Naive B cell (primary cell): ENCODE data around the gene MBTPS1. TPM values are rescaled to one million over a fixed set of nuclear protein-coding genes. Genes with fewer than 3 reads are reported as not detected.

ENCODE experiments used
- ATAC-seq, 2 donors: fragments of 150-1000 bp; cut with Tn5 transposase; 2 replicates each; pipeline ENCODE4 v1.10.0; 2021; ENCODE audit warnings: low read depth in 2 of 2, mild to moderate bottlenecking in 2 of 2, moderate library complexity in 2 of 2
- DNase-seq: peaks from one replicate; pipeline ENCODE4 v3.0.0; 2022
- H3K27ac Mint-ChIP-seq, 6 donors: one replicate each; pipeline ENCODE4 v1.8.0; 2020 to 2022; ENCODE audit warnings: mild to moderate bottlenecking in 6 of 6, mixed read lengths in 6 of 6, moderate library complexity in 5 of 6, inconsistent platforms in 2 of 6
- H3K27me3 Mint-ChIP-seq, 3 donors: one replicate each; pipeline ENCODE4 v1.8.0; 2021 to 2022; ENCODE audit warnings: mixed read lengths in 3 of 3, mild to moderate bottlenecking in 1 of 3
- H3K36me3 Mint-ChIP-seq, 2 donors: one replicate each; pipeline ENCODE4 v1.8.0; 2020 to 2022; ENCODE audit warnings: mixed read lengths in 2 of 2, inconsistent platforms in 1 of 2, mild to moderate bottlenecking in 1 of 2
- H3K4me1 Mint-ChIP-seq, 3 donors: one replicate each; pipeline ENCODE4 v1.8.0; 2020 to 2022; ENCODE audit warnings: mixed read lengths in 3 of 3, inconsistent platforms in 1 of 3, mild to moderate bottlenecking in 1 of 3, moderate library complexity in 1 of 3
- H3K4me3 Mint-ChIP-seq, 8 donors: one replicate each; pipeline ENCODE4 v1.8.0; 2020 to 2022; ENCODE audit warnings: mild to moderate bottlenecking in 8 of 8, mixed read lengths in 8 of 8, moderate library complexity in 8 of 8, inconsistent platforms in 2 of 8
- H3K9me3 Mint-ChIP-seq, 7 donors: one replicate each; pipeline ENCODE4 v1.8.0; 2020 to 2022; ENCODE audit warnings: mixed read lengths in 7 of 7, mild to moderate bottlenecking in 5 of 7, inconsistent platforms in 2 of 7, moderate library complexity in 1 of 7
- polyA plus RNA-seq, 6 donors: library from polyadenylated mRNA; unstranded; fragments of 300-500 nt; fragmentation: Illumina TruSeq; gene quantifications; one replicate each; pipeline ENCODE4 v1.2.3, GENCODE V29; 2021; ENCODE audit warnings: low read depth in 6 of 6

The MBTPS1 gene
- polyA plus RNA-seq, 6 donors from 2014 or later, result 37.6 to 56.5 (median 48.8) TPM

GRCh38 chr16:84105948-84106740, 10.6 kb downstream of the MBTPS1 start:
- no peaks in the 10 kb centered on the region for H3K27me3 Mint-ChIP-seq
- no peaks in the 10 kb centered on the region for H3K9me3 Mint-ChIP-seq
- no peak for DNase-seq
- peaks cover 38 to 43% (median 42%) of the 10 kb centered on the region in 3 donors for H3K4me1 Mint-ChIP-seq
- no peak for ATAC-seq
- peak overlapping the region in 1 of 8 donors; percentile 1 for H3K4me3 Mint-ChIP-seq
- H3K36me3 Mint-ChIP-seq, result peaks cover 0 to 5% of the 10 kb centered on the region in 2 donors
- peak overlapping the region in 3 of 6 donors; percentile 55 to 91 (median 80) for H3K27ac Mint-ChIP-seq

GRCh38 chr16:84105301-84105815, 11.4 kb downstream of the MBTPS1 start:
- H3K36me3 Mint-ChIP-seq, result peaks cover 0 to 5% of the 10 kb centered on the region in 2 donors
- peak overlapping the region in 4 of 6 donors; percentile 61 to 91 (median 70) for H3K27ac Mint-ChIP-seq
- DNase-seq, result no peak
- no peaks in the 10 kb centered on the region for H3K9me3 Mint-ChIP-seq
- H3K27me3 Mint-ChIP-seq, result no peaks in the 10 kb centered on the region
- H3K4me3 Mint-ChIP-seq, result no peak overlapping the region
- peaks cover 31 to 36% (median 34%) of the 10 kb centered on the region in 3 donors for H3K4me1 Mint-ChIP-seq
- no peak for ATAC-seq

DNA sequence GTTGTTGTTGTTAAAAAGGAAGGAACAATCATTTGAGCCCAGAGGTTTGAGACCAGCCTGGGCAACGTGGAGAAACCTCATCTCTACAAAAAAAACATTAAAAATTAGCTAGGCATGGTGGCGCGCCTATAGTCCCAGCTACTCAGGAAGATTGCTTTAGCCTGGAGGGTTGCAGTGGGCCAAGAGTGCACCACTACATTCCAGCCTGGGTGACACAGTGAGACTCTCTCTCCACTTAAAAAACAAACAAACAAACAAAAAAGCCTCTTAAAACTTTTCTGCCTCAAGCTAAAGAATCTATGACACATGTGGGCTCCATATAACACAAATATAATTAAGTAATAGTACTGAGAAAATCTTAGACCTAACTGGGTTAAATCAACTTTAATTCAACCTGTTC, 12.5 kb downstream of the MBTPS1 start:
- no peak overlapping the region for H3K4me3 Mint-ChIP-seq
- H3K9me3 Mint-ChIP-seq, result no peaks in the 10 kb centered on the region
- no peak for ATAC-seq
- no peak for DNase-seq
- peaks cover 0 to 5% of the 10 kb centered on the region in 2 donors for H3K36me3 Mint-ChIP-seq
- peaks cover 31 to 34% (median 34%) of the 10 kb centered on the region in 3 donors for H3K4me1 Mint-ChIP-seq
- no peaks in the 10 kb centered on the region for H3K27me3 Mint-ChIP-seq
- no peak overlapping the region for H3K27ac Mint-ChIP-seq

DNA sequence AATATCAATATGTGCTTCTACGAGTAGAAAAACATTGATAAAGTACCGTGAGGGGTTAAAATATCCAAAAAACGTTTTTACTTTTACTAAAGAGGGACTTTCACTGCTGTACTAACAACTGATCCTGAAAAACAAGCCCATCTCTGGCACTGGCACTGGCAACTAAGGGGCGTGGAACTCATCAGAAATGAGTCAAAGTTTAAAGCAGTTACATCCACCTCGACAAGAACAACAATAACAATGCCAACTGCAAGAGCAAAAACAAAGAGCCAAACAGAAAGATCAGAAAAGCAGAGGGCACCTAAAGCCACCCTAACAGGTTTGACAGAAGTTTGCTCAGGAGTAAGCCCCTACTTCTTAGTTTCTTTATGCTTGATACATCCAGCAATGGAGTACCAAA, 13.1 kb downstream of the MBTPS1 start:
- no peak overlapping the region for H3K4me3 Mint-ChIP-seq
- H3K9me3 Mint-ChIP-seq, result no peaks in the 10 kb centered on the region
- peaks cover 0 to 5% of the 10 kb centered on the region in 2 donors for H3K36me3 Mint-ChIP-seq
- DNase-seq (no peak), ATAC-seq (no peak)
- H3K4me1 Mint-ChIP-seq, result peaks cover 28 to 32% (median 31%) of the 10 kb centered on the region in 3 donors
- no peak overlapping the region for H3K27ac Mint-ChIP-seq
- H3K27me3 Mint-ChIP-seq, result no peaks in the 10 kb centered on the region

GRCh38 chr16:84098939-84099338, 17.8 kb downstream of the MBTPS1 start:
- no peak overlapping the region for H3K4me3 Mint-ChIP-seq
- H3K36me3 Mint-ChIP-seq, result peaks cover 13 to 24% of the 10 kb centered on the region in 2 donors
- no peaks in the 10 kb centered on the region for H3K9me3 Mint-ChIP-seq
- peaks cover 5 to 7% (median 6%) of the 10 kb centered on the region in 3 donors for H3K4me1 Mint-ChIP-seq
- H3K27me3 Mint-ChIP-seq, result no peaks in the 10 kb centered on the region
- H3K27ac Mint-ChIP-seq, result no peak overlapping the region
- no peak for ATAC-seq
- DNase-seq, result no peak

DNA sequence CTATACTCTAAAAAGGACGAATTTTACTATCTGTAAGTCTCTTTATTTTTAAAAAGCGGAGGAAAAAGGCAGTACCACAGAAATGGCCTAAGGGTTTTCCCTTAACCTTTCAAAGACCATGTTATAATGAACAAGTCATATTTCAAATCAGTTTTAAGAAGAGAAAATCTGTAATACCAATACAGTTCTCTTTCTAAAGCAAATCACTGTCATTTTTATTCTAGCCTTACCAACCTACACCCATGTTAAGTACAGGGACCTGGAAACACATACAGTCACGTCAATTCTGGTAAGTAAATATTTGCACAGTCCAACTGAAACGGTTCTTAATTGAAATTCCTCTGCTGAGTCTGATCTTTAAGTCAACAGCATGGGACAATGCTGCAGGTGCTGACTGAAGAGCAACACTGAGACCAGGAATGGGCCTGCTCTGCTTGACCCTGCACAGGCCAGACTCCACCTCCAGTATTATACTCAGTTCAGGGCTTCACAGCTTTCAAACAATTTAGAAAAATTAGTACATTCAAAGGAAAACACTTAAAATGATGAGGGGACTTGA, 20.2 kb downstream of the MBTPS1 start:
- no peaks in the 10 kb centered on the region for H3K27me3 Mint-ChIP-seq
- ATAC-seq, result no peak
- no peak overlapping the region for H3K4me3 Mint-ChIP-seq
- no peaks in the 10 kb centered on the region for H3K9me3 Mint-ChIP-seq
- H3K36me3 Mint-ChIP-seq, result peaks cover 33 to 38% of the 10 kb centered on the region in 2 donors
- peaks cover 0 to 4% (median 0%) of the 10 kb centered on the region in 3 donors for H3K4me1 Mint-ChIP-seq
- no peak for DNase-seq
- no peak overlapping the region for H3K27ac Mint-ChIP-seq

GRCh38 chr16:84095466-84095865, 21.3 kb downstream of the MBTPS1 start:
- peak overlapping the region in 1 of 8 donors; percentile 44 for H3K4me3 Mint-ChIP-seq
- no peak for ATAC-seq
- H3K36me3 Mint-ChIP-seq, result peaks cover 40 to 44% of the 10 kb centered on the region in 2 donors
- H3K27ac Mint-ChIP-seq, result peak overlapping the region in 1 of 6 donors; percentile 22
- no peak for DNase-seq
- no peaks in the 10 kb centered on the region for H3K27me3 Mint-ChIP-seq
- H3K4me1 Mint-ChIP-seq, result peaks cover 0 to 4% (median 0%) of the 10 kb centered on the region in 3 donors
- no peaks in the 10 kb centered on the region for H3K9me3 Mint-ChIP-seq

DNA sequence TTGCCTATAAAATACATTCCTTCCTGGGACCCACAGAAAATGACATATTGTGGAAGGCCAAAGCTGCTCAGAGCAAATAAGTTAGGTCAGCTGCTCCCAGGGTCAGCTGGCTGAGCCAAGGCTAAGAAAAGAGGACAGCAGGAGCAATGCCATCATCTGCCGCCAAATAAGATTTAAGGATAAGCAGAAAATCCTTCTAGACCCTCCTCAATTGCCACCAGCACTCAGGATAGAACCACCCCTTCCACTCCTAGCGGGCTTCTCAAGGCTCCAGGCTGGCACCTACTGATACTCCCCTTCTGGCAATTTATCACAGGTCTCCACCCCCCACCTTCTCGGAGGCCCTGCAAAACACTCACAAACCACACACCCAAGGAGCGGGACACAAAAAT, 22.9 kb downstream of the MBTPS1 start:
- DNase-seq (no peak), ATAC-seq (no peak)
- Mint-ChIP-seq H3K4me3 (no peak overlapping the region), H3K27me3 (no peaks in the 10 kb centered on the region), H3K36me3 (peaks cover 52 to 55% of the 10 kb centered on the region in 2 donors), H3K4me1 (peaks cover 5 to 10% (median 8%) of the 10 kb centered on the region in 3 donors), H3K27ac (no peak overlapping the region), H3K9me3 (no peaks in the 10 kb centered on the region)

- Mint-ChIP-seq H3K4me3 (no peak overlapping the region), H3K9me3 (no peaks in the 10 kb centered on the region), H3K4me1 (peaks cover 11 to 16% (median 14%) of the 10 kb centered on the region in 3 donors), H3K27ac (no peak overlapping the region), H3K27me3 (no peaks in the 10 kb centered on the region), H3K36me3 (peaks cover 54 to 58% of the 10 kb centered on the region in 2 donors)
- ATAC-seq (no peak), DNase-seq (no peak)
These were observed 23.4 kb downstream of the MBTPS1 start for GRCh38 chr16:84093120-84093878.

- Mint-ChIP-seq H3K27me3 (no peaks in the 10 kb centered on the region), H3K4me3 (no peak overlapping the region), H3K9me3 (no peaks in the 10 kb centered on the region), H3K36me3 (peaks cover 52 to 72% of the 10 kb centered on the region in 2 donors), H3K27ac (peak overlapping the region in 1 of 6 donors; percentile 70), H3K4me1 (peaks cover 17 to 30% (median 24%) of the 10 kb centered on the region in 3 donors)
- ATAC-seq, result no peak
- no peak for DNase-seq
These were observed 25.3 kb downstream of the MBTPS1 start for GRCh38 chr16:84091460-84091859.

DNA sequence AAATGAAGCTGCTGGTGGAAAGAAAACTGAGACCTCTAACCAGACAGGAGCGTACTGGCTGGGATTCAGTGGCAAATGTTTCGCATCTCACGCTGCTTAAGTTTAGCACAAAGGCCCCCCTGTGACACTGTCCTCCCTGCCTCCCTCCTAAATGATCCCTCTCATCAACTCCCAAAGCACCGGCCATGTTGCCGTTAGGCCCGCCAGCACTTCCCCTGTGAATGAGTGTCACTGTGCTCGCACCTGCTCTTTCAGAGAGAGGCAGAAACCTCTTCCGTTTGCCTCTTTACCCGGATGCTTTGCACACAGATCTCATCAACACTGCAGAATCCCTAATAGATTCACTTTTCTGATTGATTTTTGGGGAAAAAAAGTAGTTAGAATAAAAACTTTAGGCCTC, 26.5 kb downstream of the MBTPS1 start:
- H3K9me3 Mint-ChIP-seq, result no peaks in the 10 kb centered on the region
- H3K27ac Mint-ChIP-seq, result peak overlapping the region in 1 of 6 donors; percentile 64
- H3K27me3 Mint-ChIP-seq, result no peaks in the 10 kb centered on the region
- peaks cover 53 to 75% of the 10 kb centered on the region in 2 donors for H3K36me3 Mint-ChIP-seq
- no peak for DNase-seq
- ATAC-seq, result no peak
- no peak overlapping the region for H3K4me3 Mint-ChIP-seq
- H3K4me1 Mint-ChIP-seq, result peaks cover 26 to 39% (median 34%) of the 10 kb centered on the region in 3 donors

GRCh38 chr16:84088695-84089395, 27.9 kb downstream of the MBTPS1 start:
- peak; percentile 56 for DNase-seq

More at GRCh38 chr16:84088695-84089395, 27.9 kb downstream of the MBTPS1 start:
- no peaks in the 10 kb centered on the region for H3K27me3 Mint-ChIP-seq
- peak; percentile 74 to 77 for ATAC-seq
- peak overlapping the region; percentile 3 to 68 (median 27) for H3K4me3 Mint-ChIP-seq
- H3K36me3 Mint-ChIP-seq, result peaks cover 40 to 65% of the 10 kb centered on the region in 2 donors
- H3K9me3 Mint-ChIP-seq, result no peaks in the 10 kb centered on the region
- H3K27ac Mint-ChIP-seq, result peak overlapping the region in 5 of 6 donors; percentile 57 to 92 (median 79)
- peaks cover 30 to 44% (median 40%) of the 10 kb centered on the region in 3 donors for H3K4me1 Mint-ChIP-seq
